Neural crest cell (in vitro differentiated cells): ENCODE results near the gene FASTKD1. TPM values are rescaled to one million over a fixed set of nuclear protein-coding genes. Genes with fewer than 3 reads are reported as not detected.

Source experiments
- DNase-seq: peaks from one replicate; pipeline ENCODE4 v3.0.0; 2021; ENCODE audit warnings: low read depth, mixed read lengths, low spot score
- H3K27ac Mint-ChIP-seq: one replicate; pipeline ENCODE4 v1.8.0; 2021; ENCODE audit warnings: mild to moderate bottlenecking, mixed read lengths; ENCODE audit not compliant: unreplicated experiment
- H3K27me3 Mint-ChIP-seq: 2 replicates; pipeline ENCODE4 v1.8.0; 2021; ENCODE audit warnings: low read depth, mild to moderate bottlenecking, mixed read lengths
- H3K36me3 Mint-ChIP-seq: 2 replicates; pipeline ENCODE4 v1.8.0; 2021; ENCODE audit warnings: low read depth, mild to moderate bottlenecking, mixed read lengths
- H3K4me1 Mint-ChIP-seq: 2 replicates; pipeline ENCODE4 v1.8.0; 2021; ENCODE audit warnings: mixed read lengths
- H3K4me3 Mint-ChIP-seq: one replicate; pipeline ENCODE4 v1.8.0; 2021; ENCODE audit warnings: mild to moderate bottlenecking, mixed read lengths
- H3K9me3 Mint-ChIP-seq: 2 replicates; pipeline ENCODE4 v1.8.0; 2021; ENCODE audit warnings: mixed read lengths
- CTCF ChIP-seq: fragments of 200-600 bp; sonication (generic); conservative IDR thresholded peaks from 2 replicates; pipeline ENCODE4 v1.5.0; 2021; ENCODE audit warnings: antibody characterized with exemption, mild to moderate bottlenecking
- total RNA-seq: library from RNA; stranded (reverse); gene quantifications from 2 replicates; pipeline ENCODE4 v1.2.1, GENCODE V29; 2021

The FASTKD1 gene
- total RNA-seq, 1 donor from 2014 or later = 32.9 TPM

GRCh38 chr2:169509298-169509885, 64.3 kb downstream of the FASTKD1 start, which contains the start of gene KLHL41:
TSS of gene KLHL41 (plus strand) at chr2:169509702. CDS start at chr2:169509779, 77 bp downstream.
- Mint-ChIP-seq H3K36me3 (peaks cover 14% of the 10 kb centered on the region), H3K27me3 (no peaks in the 10 kb centered on the region), H3K9me3 (no peaks in the 10 kb centered on the region), H3K27ac (no peak within 1 kb of the TSS), H3K4me3 (no peak within 1 kb of the TSS), H3K4me1 (peaks cover 18% of the 10 kb centered on the region)
- DNase-seq = no peak
- TF ChIP-seq CTCF = no peak

- TF ChIP-seq CTCF = no peak
- Mint-ChIP-seq H3K36me3 (peaks cover 21% of the 10 kb centered on the region), H3K4me3 (no peak overlapping the region), H3K27me3 (no peaks in the 10 kb centered on the region), H3K4me1 (peaks cover 12% of the 10 kb centered on the region), H3K9me3 (no peaks in the 10 kb centered on the region), H3K27ac (no peak overlapping the region)
- DNase-seq = no peak
Observed at GRCh38 chr2:169507698-169508097, 66.0 kb downstream of the FASTKD1 start.

- Mint-ChIP-seq H3K9me3 (no peaks in the 10 kb centered on the region), H3K36me3 (peaks cover 21% of the 10 kb centered on the region), H3K4me1 (peaks cover 8% of the 10 kb centered on the region), H3K4me3 (no peak overlapping the region), H3K27me3 (no peaks in the 10 kb centered on the region), H3K27ac (no peak overlapping the region)
- DNase-seq = no peak
- no peak for TF ChIP-seq CTCF
Observed at GRCh38 chr2:169504651-169505050, 69.0 kb downstream of the FASTKD1 start.

GRCh38 chr2:169495310-169495928, 78.2 kb downstream of the FASTKD1 start:
- Mint-ChIP-seq H3K36me3 (peaks cover 8% of the 10 kb centered on the region), H3K9me3 (peaks cover 3% of the 10 kb centered on the region), H3K27me3 (no peaks in the 10 kb centered on the region), H3K27ac (no peak overlapping the region), H3K4me1 (no peaks in the 10 kb centered on the region), H3K4me3 (no peak overlapping the region)
- no peak for DNase-seq
- no peak for TF ChIP-seq CTCF

GRCh38 chr2:169493360-169493759, 80.3 kb downstream of the FASTKD1 start:
- Mint-ChIP-seq H3K27ac (no peak overlapping the region), H3K4me3 (no peak overlapping the region), H3K27me3 (no peaks in the 10 kb centered on the region), H3K4me1 (no peaks in the 10 kb centered on the region), H3K9me3 (peaks cover 3% of the 10 kb centered on the region), H3K36me3 (peaks cover 9% of the 10 kb centered on the region)
- DNase-seq = no peak
- TF ChIP-seq CTCF = no peak
